MM.1S (cell line): ENCODE data around the gene JAKMIP2.

Experiments used
- CTCF ChIP-seq: fragments of 300-600 bp; sonication (generic); IDR thresholded peaks from 2 replicates; pipeline ENCODE4 v1.5.1; 2016; ENCODE audit warnings: antibody characterized with exemption, low read length, mixed read lengths
- EZH2 ChIP-seq: fragments of 300-600 bp; sonication (generic); optimal IDR thresholded peaks from 2 replicates; pipeline ENCODE3; 2017; ENCODE audit warnings: low read depth, mild to moderate bottlenecking, antibody characterized with exemption, low read length, mixed read lengths
- EZH2phosphoT487 ChIP-seq: fragments of 300-600 bp; sonication (generic); IDR thresholded peaks from 2 replicates; pipeline ENCODE4 v1.6.1; 2018; ENCODE audit warnings: antibody characterized with exemption, low read length

GRCh38 chr5:147776989-147777388 is 5.5 kb downstream of the JAKMIP2 start:
- TF ChIP-seq CTCF (no peak), EZH2 (no peak), EZH2phosphoT487 (no peak)
